HEK293T (cell line): Measurements from ENCODE around the gene TMEM184C.

ENCODE experiments used
- ARNT ChIP-seq: fragments of 450-650 bp; IDR thresholded peaks from 2 replicates; pipeline ENCODE4 v1.6.1; 2017; ENCODE audit warnings: mild to moderate bottlenecking
- BHLHE40 ChIP-seq: fragments of 450-650 bp; IDR thresholded peaks from 2 replicates; pipeline ENCODE4 v1.6.1; 2016; ENCODE audit warnings: mild to moderate bottlenecking, moderate library complexity, borderline replicate concordance
- ELF4 ChIP-seq: fragments of 450-650 bp; IDR thresholded peaks from 2 replicates; pipeline ENCODE4 v1.6.1; 2017; ENCODE audit warnings: antibody characterized with exemption
- FOXA1 ChIP-seq: fragments of 450-650 bp; IDR thresholded peaks from 2 replicates; pipeline ENCODE4 v1.6.1; 2016; ENCODE audit warnings: mild to moderate bottlenecking
- FOXM1 ChIP-seq: fragments of 450-650 bp; IDR thresholded peaks from 2 replicates; pipeline ENCODE4 v1.6.1; 2017; ENCODE audit warnings: mild to moderate bottlenecking, borderline replicate concordance
- HDGF ChIP-seq: fragments of 450-650 bp; IDR thresholded peaks from 2 replicates; pipeline ENCODE4 v1.6.1; 2017; ENCODE audit warnings: antibody characterized with exemption, borderline replicate concordance
- NFRKB ChIP-seq: fragments of 450-650 bp; IDR thresholded peaks from 2 replicates; pipeline ENCODE4 v1.6.1; 2016; ENCODE audit warnings: mild to moderate bottlenecking, moderate library complexity
- SP1 ChIP-seq: fragments of 450-650 bp; IDR thresholded peaks from 2 replicates; pipeline ENCODE4 v1.6.1; 2017
- SUZ12 ChIP-seq: fragments of 450-650 bp; IDR thresholded peaks from 2 replicates; pipeline ENCODE4 v1.6.1; 2016; ENCODE audit warnings: mild to moderate bottlenecking
- ZNF384 ChIP-seq: fragments of 450-650 bp; IDR thresholded peaks from 2 replicates; pipeline ENCODE4 v1.6.1; 2016
- TF ChIP-seq, protein P1 (sequence below): fragments of 450-650 bp; IDR thresholded peaks from 2 replicates; pipeline ENCODE4 v1.6.1; 2016

DNA sequence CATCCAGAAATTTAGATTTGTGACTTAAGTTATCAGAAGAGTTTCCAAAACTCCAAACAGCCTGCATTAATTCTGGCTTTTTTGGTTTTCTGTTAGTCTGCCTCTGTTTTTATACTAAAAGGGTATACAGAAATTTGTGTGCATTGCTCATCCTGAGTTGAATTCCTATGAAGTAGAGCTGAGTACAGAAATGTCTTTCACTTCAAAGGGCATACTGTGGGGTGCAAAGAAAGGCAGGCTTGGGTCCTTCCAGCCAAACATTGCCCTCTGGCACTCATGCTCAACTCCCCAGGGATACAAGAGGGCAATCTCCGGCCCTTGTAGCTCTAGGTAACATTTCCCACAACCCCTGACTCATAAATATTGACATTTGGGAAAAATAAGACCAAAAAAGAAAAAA lies 27.6 kb upstream of the TMEM184C start:
- TF ChIP-seq FOXA1 (no peak), ARNT (no peak), HDGF (no peak), ELF4 (no peak), ZNF384 (no peak), SUZ12 (no peak), SP1 (no peak), BHLHE40 (no peak), NFRKB (no peak), FOXM1 (no peak)
- TF ChIP-seq, protein P1, sequence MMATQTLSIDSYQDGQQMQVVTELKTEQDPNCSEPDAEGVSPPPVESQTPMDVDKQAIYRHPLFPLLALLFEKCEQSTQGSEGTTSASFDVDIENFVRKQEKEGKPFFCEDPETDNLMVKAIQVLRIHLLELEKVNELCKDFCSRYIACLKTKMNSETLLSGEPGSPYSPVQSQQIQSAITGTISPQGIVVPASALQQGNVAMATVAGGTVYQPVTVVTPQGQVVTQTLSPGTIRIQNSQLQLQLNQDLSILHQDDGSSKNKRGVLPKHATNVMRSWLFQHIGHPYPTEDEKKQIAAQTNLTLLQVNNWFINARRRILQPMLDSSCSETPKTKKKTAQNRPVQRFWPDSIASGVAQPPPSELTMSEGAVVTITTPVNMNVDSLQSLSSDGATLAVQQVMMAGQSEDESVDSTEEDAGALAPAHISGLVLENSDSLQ: no peak
